DOHH2 (cell line): Measurements from ENCODE around the gene KDM7A.

ENCODE experiments used
- EZH2phosphoT487 ChIP-seq: fragments of 200-600 bp; sonication (generic); IDR thresholded peaks from 2 replicates; pipeline ENCODE4 v1.6.1; 2017; ENCODE audit warnings: borderline replicate concordance, mild to moderate bottlenecking, antibody characterized with exemption, low read length, moderate library complexity, mixed read lengths
- TF ChIP-seq, protein P1 (sequence below): fragments of 200-600 bp; sonication (generic); IDR thresholded peaks from one replicate; pipeline ENCODE4 v1.5.1; 2014; ENCODE audit warnings: antibody characterized with exemption, mild to moderate bottlenecking, low read depth, low read length; ENCODE audit not compliant: poor library complexity, severe bottlenecking

DNA sequence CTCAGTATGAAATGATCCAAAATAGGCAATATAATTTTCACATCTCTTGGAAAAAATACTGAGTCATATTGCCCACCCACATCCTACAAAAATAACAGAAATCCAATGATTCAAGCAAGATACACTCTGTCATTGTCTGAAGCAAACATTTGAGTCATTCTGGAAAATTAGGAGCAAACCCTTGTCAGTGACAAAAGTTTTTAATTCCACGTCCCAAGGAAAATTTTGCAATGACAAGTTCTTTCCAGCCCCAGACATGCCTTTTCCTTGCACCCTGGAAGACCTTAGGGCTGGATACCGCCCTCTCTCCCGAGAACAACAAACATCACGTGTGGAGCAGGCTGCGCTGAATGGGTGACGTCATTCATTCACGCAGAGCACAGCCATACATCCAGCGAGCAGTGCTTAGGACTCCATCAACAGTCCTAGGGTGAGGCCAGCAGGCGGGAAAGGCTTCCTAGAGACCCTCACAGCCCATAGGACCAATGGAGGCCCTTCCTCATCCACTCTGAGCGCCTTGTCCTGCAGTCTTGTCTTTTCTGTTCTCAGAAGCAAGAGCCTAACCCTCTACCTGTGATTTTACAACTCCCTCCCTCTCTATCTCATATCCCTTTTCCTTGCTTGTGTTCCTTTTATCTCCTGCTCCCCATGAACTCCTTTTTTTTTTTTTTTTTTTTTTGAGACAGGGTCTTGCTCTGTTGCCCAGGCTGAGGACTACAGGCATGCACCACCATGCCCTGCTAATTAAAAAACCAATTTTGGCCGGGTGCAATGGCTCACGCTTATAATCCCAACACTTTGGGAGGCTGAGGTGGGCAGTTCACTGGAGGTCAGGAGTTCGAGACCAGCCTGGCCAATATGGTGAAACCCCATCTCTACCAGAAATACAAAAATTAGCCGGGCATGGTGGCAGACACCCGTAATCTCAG is 23.5 kb upstream of the KDM7A start:
- TF ChIP-seq, protein P1, sequence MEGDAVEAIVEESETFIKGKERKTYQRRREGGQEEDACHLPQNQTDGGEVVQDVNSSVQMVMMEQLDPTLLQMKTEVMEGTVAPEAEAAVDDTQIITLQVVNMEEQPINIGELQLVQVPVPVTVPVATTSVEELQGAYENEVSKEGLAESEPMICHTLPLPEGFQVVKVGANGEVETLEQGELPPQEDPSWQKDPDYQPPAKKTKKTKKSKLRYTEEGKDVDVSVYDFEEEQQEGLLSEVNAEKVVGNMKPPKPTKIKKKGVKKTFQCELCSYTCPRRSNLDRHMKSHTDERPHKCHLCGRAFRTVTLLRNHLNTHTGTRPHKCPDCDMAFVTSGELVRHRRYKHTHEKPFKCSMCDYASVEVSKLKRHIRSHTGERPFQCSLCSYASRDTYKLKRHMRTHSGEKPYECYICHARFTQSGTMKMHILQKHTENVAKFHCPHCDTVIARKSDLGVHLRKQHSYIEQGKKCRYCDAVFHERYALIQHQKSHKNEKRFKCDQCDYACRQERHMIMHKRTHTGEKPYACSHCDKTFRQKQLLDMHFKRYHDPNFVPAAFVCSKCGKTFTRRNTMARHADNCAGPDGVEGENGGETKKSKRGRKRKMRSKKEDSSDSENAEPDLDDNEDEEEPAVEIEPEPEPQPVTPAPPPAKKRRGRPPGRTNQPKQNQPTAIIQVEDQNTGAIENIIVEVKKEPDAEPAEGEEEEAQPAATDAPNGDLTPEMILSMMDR = no peak
- no peak for TF ChIP-seq EZH2phosphoT487
